K562 (cell line): ENCODE results near the gene ETNK2.

Experiments used
- ATF3 ChIP-seq, 2 experiments: fragments of 450-650 bp in 1 of 2; sonication (generic) in 1 of 2; formaldehyde crosslinking in 1 of 2; IDR thresholded peaks in 1 of 2; conservative IDR thresholded peaks in 1 of 2; 2 replicates each; pipeline versions ENCODE4 v1.6.1 to v1.8.1; 2016 to 2023; ENCODE audit warnings: mild to moderate bottlenecking in 2 of 2, moderate library complexity in 2 of 2, inconsistent platforms in 1 of 2, missing genetic modification reagents in 1 of 2
- CTCF ChIP-seq, 3 experiments: IDR thresholded peaks in 2 of 3; conservative IDR thresholded peaks in 1 of 3; 2 replicates each; pipeline ENCODE4 v1.5.1; 2011 to 2012; ENCODE audit warnings: low read length in 3 of 3, mild to moderate bottlenecking in 3 of 3, control low read depth in 2 of 3, improper control_type of control experiment in 1 of 3, inconsistent platforms in 1 of 3, low read depth in 1 of 3, mixed read lengths in 1 of 3, moderate library complexity in 1 of 3; ENCODE audit not compliant: insufficient read depth in 2 of 3
- HNRNPH1 ChIP-seq: fragments of 200-400 bp; formaldehyde crosslinking; optimal IDR thresholded peaks from 2 replicates; pipeline ENCODE3; 2017; ENCODE audit warnings: low read depth, mild to moderate bottlenecking, low read length, moderate library complexity
- MXI1 ChIP-seq: IDR thresholded peaks from 2 replicates; pipeline ENCODE4 v1.6.1; 2011; ENCODE audit warnings: low read depth, mild to moderate bottlenecking, improper control_type of control experiment, low read length
- POLR2A ChIP-seq: fragments of 450-650 bp; conservative IDR thresholded peaks from 2 replicates; pipeline ENCODE4 v1.6.1; 2016
- ZBTB11 ChIP-seq, 3 experiments: fragments of 200-800 bp in 1 of 3; fragments of 250-450 bp in 1 of 3; fragments of 450-650 bp in 1 of 3; sonication (Bioruptor Pico) in 1 of 3; sonication (Bioruptor generic) in 1 of 3; formaldehyde crosslinking in 1 of 3; IDR thresholded peaks; 2 replicates each; pipeline versions ENCODE4 v1.6.1 to v1.8.0; 2016 to 2022; ENCODE audit warnings: mild to moderate bottlenecking in 2 of 3, missing genetic modification characterization in 2 of 3, missing compliant biosample characterization in 1 of 3, moderate library complexity in 1 of 3
- ZNF311 ChIP-seq: fragments of 250-450 bp; sonication (Bioruptor Pico); IDR thresholded peaks from 2 replicates; pipeline ENCODE4 v1.4.0; 2020; ENCODE audit warnings: mild to moderate bottlenecking, moderate library complexity

GRCh38 chr1:204191456-204191855 is 39.6 kb upstream of the ETNK2 start:
- TF ChIP-seq ZNF311 (CRISPR knock-in tag) (no peak), ATF3 (IDR thresholded peaks at IDR 0.05) (no peak), ATF3 (CRISPR knock-in tag; conservative IDR thresholded peaks at IDR 0.05) (no peak), MXI1 (no peak), CTCF (IDR thresholded peaks at IDR 0.05 in 2 of 3, conservative IDR thresholded peaks at IDR 0.05 in 1 of 3; ENCODE audit: insufficient read depth in 2 of 3, low read depth in 1 of 3, low read length in 3 of 3) (no peak), ZBTB11 (CRISPR knock-in tag; IDR thresholded peaks at IDR 0.05) (no peak), POLR2A (no peak), HNRNPH1 (no peak)
